ENCODE measurements around the gene HDAC1.
A peak's percentile ranks its signal among the peaks of the same experiment; 100 is the strongest.
"Not testable (repeated sequence)": the region's sequence is repeated elsewhere in the genome, so short reads cannot be mapped to it uniquely, and the experiment has no call there.

Gene HDAC1

GRCh38 chr1:32291708-32292538, at the start of gene HDAC1:
HDAC1 (plus strand) TSS chr1:32292083; CDS start chr1:32292170, 87 bp downstream.
- peak; percentile 98 for DNase-seq

- no peak for DNase-seq
Measured at GRCh38 chr1:32242341-32242851, 49.5 kb upstream of the HDAC1 start.

- DNase-seq = no peak
Measured at GRCh38 chr1:32246888-32247273, 45.0 kb upstream of the HDAC1 start, which contains the start of gene FAM167B. FAM167B (plus strand) TSS chr1:32247222; CDS start chr1:32247422, 200 bp downstream.

GRCh38 chr1:32247452-32247851, 44.4 kb upstream of the HDAC1 start:
- no peak for DNase-seq

GRCh38 chr1:32247983-32248889, 43.6 kb upstream of the HDAC1 start:
- DNase-seq = peak; percentile 92

GRCh38 chr1:32249831-32250525, 41.9 kb upstream of the HDAC1 start:
- peak; percentile 85 for DNase-seq

- DNase-seq = peak; percentile 87
Measured at GRCh38 chr1:32250893-32251716, 40.8 kb upstream of the HDAC1 start, which contains the start of gene LCK. LCK (plus strand) TSS chr1:32251265; CDS start chr1:32274330, 23,065 bp downstream.

- peak; percentile 38 for DNase-seq
Measured at GRCh38 chr1:32255072-32256071, 36.5 kb upstream of the HDAC1 start.

- DNase-seq = no peak
Measured at GRCh38 chr1:32256473-32257226, 35.2 kb upstream of the HDAC1 start.

- DNase-seq = no peak
Measured at GRCh38 chr1:32257227-32257508, 34.7 kb upstream of the HDAC1 start.

- DNase-seq = not testable (repeated sequence)
Measured at GRCh38 chr1:32263236-32263593, 28.7 kb upstream of the HDAC1 start.

GRCh38 chr1:32263744-32264143, 28.1 kb upstream of the HDAC1 start:
- DNase-seq = no peak

GRCh38 chr1:32265846-32266245, 26.0 kb upstream of the HDAC1 start:
- DNase-seq = no peak

- peak; percentile 35 for DNase-seq
Measured at GRCh38 chr1:32266921-32267591, 24.8 kb upstream of the HDAC1 start.

- DNase-seq = no peak
Measured at GRCh38 chr1:32269744-32270143, 22.1 kb upstream of the HDAC1 start.

GRCh38 chr1:32272557-32273390, 19.1 kb upstream of the HDAC1 start:
- no peak for DNase-seq

GRCh38 chr1:32273391-32274208, 18.3 kb upstream of the HDAC1 start:
- DNase-seq = peak; percentile 89
